PC-9 (cell line): ENCODE results near the gene ABLIM2.

Experiments used
- EZH2 ChIP-seq: fragments of 200-600 bp; sonication (generic); IDR thresholded peaks from 2 replicates; pipeline ENCODE4 v1.8.0; 2017; ENCODE audit warnings: antibody characterized with exemption, low read depth
- TF ChIP-seq, protein P1 (sequence below): fragments of 200-600 bp; sonication (generic); conservative IDR thresholded peaks from 2 replicates; pipeline ENCODE4 v1.6.1; 2017; ENCODE audit warnings: mixed run types, antibody characterized with exemption, mild to moderate bottlenecking, moderate library complexity

DNA sequence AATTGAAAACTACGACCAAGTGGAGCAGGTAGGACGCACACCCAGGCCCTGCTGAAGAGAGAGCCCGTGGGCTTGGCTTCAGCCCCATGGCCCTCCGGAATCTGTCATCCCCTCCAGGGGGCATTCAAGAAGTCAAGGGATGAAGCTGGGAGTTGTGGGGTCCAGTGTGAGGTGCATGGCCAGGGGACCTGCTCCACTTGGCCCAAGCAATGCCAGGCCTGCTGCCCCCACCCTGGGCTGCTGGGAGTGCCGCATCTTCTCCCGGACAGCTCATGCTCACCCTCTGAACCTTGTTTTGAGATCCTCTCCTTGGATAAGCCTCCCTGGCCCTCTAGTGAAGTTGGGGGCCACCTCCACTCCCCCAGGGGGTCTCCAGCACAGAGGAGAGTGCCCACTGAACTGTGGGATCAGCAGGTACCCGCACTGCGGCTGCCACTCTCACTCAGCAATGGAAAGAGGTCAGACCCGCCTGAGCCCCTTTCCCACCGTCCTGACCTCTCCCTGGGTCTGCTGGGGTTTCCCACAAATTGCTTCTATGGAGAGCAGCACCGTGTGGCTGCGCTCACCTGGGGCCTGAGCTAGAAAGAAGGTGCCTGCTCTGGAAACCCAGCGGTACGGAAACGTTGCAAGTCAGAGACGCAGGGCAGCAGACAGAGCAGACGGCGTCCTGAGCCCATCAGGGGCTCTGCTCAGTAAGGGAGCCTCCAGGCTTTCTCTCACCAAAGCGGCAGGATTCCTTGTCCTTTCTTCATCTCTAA is 5.0 kb upstream of the ABLIM2 start:
- TF ChIP-seq, protein P1, sequence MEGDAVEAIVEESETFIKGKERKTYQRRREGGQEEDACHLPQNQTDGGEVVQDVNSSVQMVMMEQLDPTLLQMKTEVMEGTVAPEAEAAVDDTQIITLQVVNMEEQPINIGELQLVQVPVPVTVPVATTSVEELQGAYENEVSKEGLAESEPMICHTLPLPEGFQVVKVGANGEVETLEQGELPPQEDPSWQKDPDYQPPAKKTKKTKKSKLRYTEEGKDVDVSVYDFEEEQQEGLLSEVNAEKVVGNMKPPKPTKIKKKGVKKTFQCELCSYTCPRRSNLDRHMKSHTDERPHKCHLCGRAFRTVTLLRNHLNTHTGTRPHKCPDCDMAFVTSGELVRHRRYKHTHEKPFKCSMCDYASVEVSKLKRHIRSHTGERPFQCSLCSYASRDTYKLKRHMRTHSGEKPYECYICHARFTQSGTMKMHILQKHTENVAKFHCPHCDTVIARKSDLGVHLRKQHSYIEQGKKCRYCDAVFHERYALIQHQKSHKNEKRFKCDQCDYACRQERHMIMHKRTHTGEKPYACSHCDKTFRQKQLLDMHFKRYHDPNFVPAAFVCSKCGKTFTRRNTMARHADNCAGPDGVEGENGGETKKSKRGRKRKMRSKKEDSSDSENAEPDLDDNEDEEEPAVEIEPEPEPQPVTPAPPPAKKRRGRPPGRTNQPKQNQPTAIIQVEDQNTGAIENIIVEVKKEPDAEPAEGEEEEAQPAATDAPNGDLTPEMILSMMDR: no peak
- TF ChIP-seq EZH2: no peak
